ENCODE data around the gene CNGA2.

Gene CNGA2

DNA sequence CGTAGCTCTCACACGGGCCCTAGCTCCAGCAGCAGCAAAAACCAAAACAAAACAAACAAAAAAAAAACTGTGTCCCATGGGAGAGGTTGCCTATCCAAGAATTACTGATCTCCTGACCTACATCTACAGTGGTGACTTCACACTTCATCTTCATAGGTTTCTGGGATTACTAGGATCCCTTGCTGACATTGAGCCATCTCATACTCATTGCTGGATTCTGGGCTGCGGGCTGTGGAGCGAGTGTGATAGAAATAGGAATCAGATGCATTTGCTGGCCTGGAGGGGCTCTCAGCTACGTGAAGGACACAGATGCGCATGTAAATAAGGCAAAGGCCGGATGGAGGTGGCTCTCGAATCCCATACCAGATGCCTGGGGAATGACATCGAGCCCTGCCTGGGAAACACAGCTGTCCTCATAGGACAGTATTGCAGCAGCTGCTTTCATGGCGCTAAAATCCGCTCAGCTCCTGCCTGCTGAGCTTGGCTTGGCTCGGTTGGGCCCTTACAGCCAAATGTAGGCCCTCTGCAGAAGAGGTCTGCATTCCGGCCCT is 41.7 kb downstream of the CNGA2 start:
- H3K27me3 ChIP-seq (ENCODE audit: control insufficient read depth, insufficient read depth, low read length), result no peaks in the 10 kb centered on the region

DNA sequence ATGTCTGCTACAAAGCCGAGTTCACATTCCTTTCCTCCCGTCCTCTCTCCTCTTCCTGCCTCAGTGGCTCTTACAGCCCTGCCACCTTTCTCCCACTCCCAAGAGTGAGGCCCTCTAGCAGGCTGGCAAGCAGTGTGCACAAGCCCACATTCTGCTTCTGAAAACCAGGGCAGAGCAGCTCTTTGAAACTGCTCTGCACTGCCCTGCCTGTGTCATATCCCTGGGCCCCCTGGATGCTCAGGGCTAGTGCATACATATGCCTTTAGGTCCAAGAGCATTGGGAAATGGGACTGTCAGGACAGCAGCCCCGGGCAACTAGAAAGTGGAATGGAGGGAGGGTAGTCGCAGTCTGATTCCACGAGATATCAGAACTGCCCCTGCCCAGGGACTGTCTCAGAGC is 42.4 kb downstream of the CNGA2 start:
- H3K4me3 ChIP-seq (ENCODE audit: low read depth, low read length), result no peak overlapping the region
- peaks cover 5% of the 10 kb centered on the region for H3K4me1 ChIP-seq (ENCODE audit: control insufficient read depth, insufficient read depth, low read length)
- H3K36me3 ChIP-seq (ENCODE audit: control insufficient read depth, insufficient read depth, low read length), result no peaks in the 10 kb centered on the region
- H3K27me3 ChIP-seq (ENCODE audit: control insufficient read depth, insufficient read depth, low read length), result no peaks in the 10 kb centered on the region
- no peak overlapping the region for H3K9ac ChIP-seq (ENCODE audit: low read depth, low read length)
- no peak overlapping the region for H3K27ac ChIP-seq (ENCODE audit: low read depth, low read length)
- H3K9me3 ChIP-seq (ENCODE audit: control insufficient read depth, insufficient read depth, low read length), result peaks cover 54% of the 10 kb centered on the region

More for the DNA sequence above, 41.7 kb downstream of the CNGA2 start:
- peaks cover 5% of the 10 kb centered on the region for H3K4me1 ChIP-seq (ENCODE audit: control insufficient read depth, insufficient read depth, low read length)
- H3K9ac ChIP-seq (ENCODE audit: low read depth, low read length), result no peak overlapping the region
- H3K9me3 ChIP-seq (ENCODE audit: control insufficient read depth, insufficient read depth, low read length), result peaks cover 54% of the 10 kb centered on the region
- no peak overlapping the region for H3K4me3 ChIP-seq (ENCODE audit: low read depth, low read length)
- no peak overlapping the region for H3K27ac ChIP-seq (ENCODE audit: low read depth, low read length)
- H3K36me3 ChIP-seq (ENCODE audit: control insufficient read depth, insufficient read depth, low read length), result no peaks in the 10 kb centered on the region

GRCh38 chrX:151779258-151779657 is 44.7 kb downstream of the CNGA2 start:
- no peaks in the 10 kb centered on the region for H3K36me3 ChIP-seq (ENCODE audit: control insufficient read depth, insufficient read depth, low read length)
- no peak overlapping the region for H3K9ac ChIP-seq (ENCODE audit: low read depth, low read length)
- H3K4me3 ChIP-seq (ENCODE audit: low read depth, low read length), result no peak overlapping the region
- peaks cover 61% of the 10 kb centered on the region for H3K9me3 ChIP-seq (ENCODE audit: control insufficient read depth, insufficient read depth, low read length)
- no peak overlapping the region for H3K27ac ChIP-seq (ENCODE audit: low read depth, low read length)
- H3K27me3 ChIP-seq (ENCODE audit: control insufficient read depth, insufficient read depth, low read length), result no peaks in the 10 kb centered on the region
- H3K4me1 ChIP-seq (ENCODE audit: control insufficient read depth, insufficient read depth, low read length), result peaks cover 5% of the 10 kb centered on the region

DNA sequence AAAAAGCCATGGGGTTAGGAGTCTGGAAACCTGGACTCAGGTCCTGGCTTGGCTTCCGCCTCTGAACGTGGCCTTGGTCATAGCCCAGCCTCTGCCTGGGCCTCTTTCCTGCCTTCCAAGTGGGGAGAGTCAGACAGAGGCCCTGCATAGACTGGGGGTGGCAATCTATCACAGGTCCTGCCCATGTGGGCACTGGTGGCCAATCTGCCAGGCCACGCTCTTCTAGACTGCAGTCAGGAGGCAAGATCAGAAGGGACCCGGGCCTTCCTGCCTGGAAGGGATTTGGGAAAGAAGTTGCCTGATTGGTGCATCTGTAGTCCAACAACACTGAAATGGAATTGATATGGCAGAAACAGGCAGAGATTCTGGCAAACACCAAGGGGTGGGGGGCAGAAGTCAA is 46.1 kb downstream of the CNGA2 start:
- peaks cover 5% of the 10 kb centered on the region for H3K4me1 ChIP-seq (ENCODE audit: control insufficient read depth, insufficient read depth, low read length)
- no peaks in the 10 kb centered on the region for H3K27me3 ChIP-seq (ENCODE audit: control insufficient read depth, insufficient read depth, low read length)
- H3K9ac ChIP-seq (ENCODE audit: low read depth, low read length), result no peak overlapping the region
- H3K9me3 ChIP-seq (ENCODE audit: control insufficient read depth, insufficient read depth, low read length), result peaks cover 56% of the 10 kb centered on the region
- H3K36me3 ChIP-seq (ENCODE audit: control insufficient read depth, insufficient read depth, low read length), result no peaks in the 10 kb centered on the region
- no peak overlapping the region for H3K4me3 ChIP-seq (ENCODE audit: low read depth, low read length)
- H3K27ac ChIP-seq (ENCODE audit: low read depth, low read length), result no peak overlapping the region

- H3K27me3 ChIP-seq (ENCODE audit: control insufficient read depth, insufficient read depth, low read length), result no peaks in the 10 kb centered on the region
- peaks cover 63% of the 10 kb centered on the region for H3K9me3 ChIP-seq (ENCODE audit: control insufficient read depth, insufficient read depth, low read length)
Measured at GRCh38 chrX:151789179-151789800, 54.7 kb downstream of the CNGA2 start.

GRCh38 chrX:151790481-151791160 is 56.1 kb downstream of the CNGA2 start:
- Histone ChIP-seq H3K27me3 (ENCODE audit: control insufficient read depth, insufficient read depth, low read length) (no peaks in the 10 kb centered on the region), H3K9ac (ENCODE audit: low read depth, low read length) (no peak overlapping the region), H3K4me1 (ENCODE audit: control insufficient read depth, insufficient read depth, low read length) (no peaks in the 10 kb centered on the region), H3K27ac (ENCODE audit: low read depth, low read length) (no peak overlapping the region), H3K36me3 (ENCODE audit: control insufficient read depth, insufficient read depth, low read length) (no peaks in the 10 kb centered on the region), H3K9me3 (ENCODE audit: control insufficient read depth, insufficient read depth, low read length) (peaks cover 66% of the 10 kb centered on the region), H3K4me3 (ENCODE audit: low read depth, low read length) (no peak overlapping the region)

More at GRCh38 chrX:151789179-151789800, 54.7 kb downstream of the CNGA2 start:
- Histone ChIP-seq H3K4me3 (ENCODE audit: low read depth, low read length) (no peak overlapping the region), H3K4me1 (ENCODE audit: control insufficient read depth, insufficient read depth, low read length) (no peaks in the 10 kb centered on the region), H3K36me3 (ENCODE audit: control insufficient read depth, insufficient read depth, low read length) (no peaks in the 10 kb centered on the region), H3K9ac (ENCODE audit: low read depth, low read length) (no peak overlapping the region), H3K27ac (ENCODE audit: low read depth, low read length) (no peak overlapping the region)

DNA sequence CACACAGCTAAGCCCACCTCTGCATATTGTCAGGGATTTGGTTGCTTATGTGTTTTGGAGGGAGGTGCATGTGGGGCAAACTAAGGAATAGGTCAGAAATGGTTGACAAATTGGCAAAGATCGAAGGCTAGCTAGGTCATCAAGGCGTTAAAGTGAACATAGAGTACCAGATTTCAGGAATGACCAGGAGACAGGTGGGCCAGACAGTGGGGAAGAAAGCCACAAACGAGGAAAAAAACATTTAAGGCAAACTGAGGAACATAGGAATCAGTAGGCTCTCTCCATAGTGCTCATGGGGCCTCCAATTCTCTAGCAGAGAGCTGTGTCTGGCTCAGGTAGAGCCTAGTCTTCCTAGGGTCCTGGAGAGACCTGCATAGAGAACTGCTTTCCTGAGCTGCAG is 57.4 kb downstream of the CNGA2 start:
- Histone ChIP-seq H3K36me3 (ENCODE audit: control insufficient read depth, insufficient read depth, low read length) (no peaks in the 10 kb centered on the region), H3K4me1 (ENCODE audit: control insufficient read depth, insufficient read depth, low read length) (no peaks in the 10 kb centered on the region), H3K9ac (ENCODE audit: low read depth, low read length) (no peak overlapping the region), H3K9me3 (ENCODE audit: control insufficient read depth, insufficient read depth, low read length) (peaks cover 76% of the 10 kb centered on the region), H3K4me3 (ENCODE audit: low read depth, low read length) (no peak overlapping the region), H3K27ac (ENCODE audit: low read depth, low read length) (no peak overlapping the region), H3K27me3 (ENCODE audit: control insufficient read depth, insufficient read depth, low read length) (no peaks in the 10 kb centered on the region)

DNA sequence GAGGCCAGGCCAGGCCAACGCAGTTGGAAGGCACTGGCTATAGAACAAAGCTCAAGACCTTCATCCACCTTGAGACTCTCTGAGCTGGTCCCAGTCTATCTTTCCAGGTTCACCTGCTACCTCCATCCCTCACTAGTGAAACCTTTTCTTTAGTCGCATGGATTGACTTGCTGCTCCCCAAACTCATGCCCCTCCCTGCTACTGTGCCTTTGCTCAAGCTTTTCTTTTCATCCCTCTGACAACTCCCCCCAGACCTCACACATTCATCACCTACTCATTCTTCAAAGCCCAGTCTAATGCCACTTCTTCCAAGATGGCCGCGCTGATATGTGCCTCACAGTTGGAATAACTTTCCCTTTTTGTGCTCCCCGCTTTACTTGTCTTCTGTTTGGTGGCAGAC is 58.0 kb downstream of the CNGA2 start:
- no peaks in the 10 kb centered on the region for H3K4me1 ChIP-seq (ENCODE audit: control insufficient read depth, insufficient read depth, low read length)
- H3K9ac ChIP-seq (ENCODE audit: low read depth, low read length), result no peak overlapping the region
- H3K36me3 ChIP-seq (ENCODE audit: control insufficient read depth, insufficient read depth, low read length), result no peaks in the 10 kb centered on the region
- H3K4me3 ChIP-seq (ENCODE audit: low read depth, low read length), result no peak overlapping the region
- H3K9me3 ChIP-seq (ENCODE audit: control insufficient read depth, insufficient read depth, low read length), result peaks cover 79% of the 10 kb centered on the region
- no peaks in the 10 kb centered on the region for H3K27me3 ChIP-seq (ENCODE audit: control insufficient read depth, insufficient read depth, low read length)
- H3K27ac ChIP-seq (ENCODE audit: low read depth, low read length), result no peak overlapping the region

GRCh38 chrX:151793886-151794285 is 59.3 kb downstream of the CNGA2 start:
- no peak overlapping the region for H3K9ac ChIP-seq (ENCODE audit: low read depth, low read length)
- no peaks in the 10 kb centered on the region for H3K36me3 ChIP-seq (ENCODE audit: control insufficient read depth, insufficient read depth, low read length)
- H3K27ac ChIP-seq (ENCODE audit: low read depth, low read length), result no peak overlapping the region
- no peaks in the 10 kb centered on the region for H3K27me3 ChIP-seq (ENCODE audit: control insufficient read depth, insufficient read depth, low read length)
- no peaks in the 10 kb centered on the region for H3K4me1 ChIP-seq (ENCODE audit: control insufficient read depth, insufficient read depth, low read length)
- H3K9me3 ChIP-seq (ENCODE audit: control insufficient read depth, insufficient read depth, low read length), result peaks cover 78% of the 10 kb centered on the region
- no peak overlapping the region for H3K4me3 ChIP-seq (ENCODE audit: low read depth, low read length)
